Ovary (tissue), 3 donors: ENCODE data around the gene PARP4.

Experiments used
- CTCF ChIP-seq, 3 donors: fragments of 450-650 bp in 2 of 3; fragments of 200-600 bp in 1 of 3; IDR thresholded peaks; one replicate each; pipeline versions ENCODE4 v1.5.1 to v1.8.0; 2016 to 2022; ENCODE audit warnings: antibody characterized with exemption in 3 of 3, mild to moderate bottlenecking in 1 of 3
- EP300 ChIP-seq: sonication (generic); formaldehyde crosslinking; IDR thresholded peaks from one replicate; pipeline ENCODE4 v1.6.1; 2017; ENCODE audit warnings: antibody characterized with exemption
- POLR2A ChIP-seq: fragments of 450-650 bp; IDR thresholded peaks from one replicate; pipeline ENCODE4 v1.6.1; 2017; ENCODE audit warnings: antibody characterized with exemption, mild to moderate bottlenecking, moderate library complexity
- donor health status: DM: no; HTN: no; CAD: no.

GRCh38 chr13:24557081-24557480 lies 44.5 kb upstream of the PARP4 start:
- TF ChIP-seq CTCF (IDR thresholded peaks at IDR 0.05): no peak
- TF ChIP-seq POLR2A: no peak
- TF ChIP-seq EP300: no peak
